ENCODE measurements around the gene ZNF888. TPM values are rescaled to one million over a fixed set of nuclear protein-coding genes. Genes with fewer than 3 reads are reported as not detected.

ZNF888 gene
- total and polyA plus RNA-seq, 2 experiments from 2014 or later, result 2.3 to 8.3 TPM

DNA sequence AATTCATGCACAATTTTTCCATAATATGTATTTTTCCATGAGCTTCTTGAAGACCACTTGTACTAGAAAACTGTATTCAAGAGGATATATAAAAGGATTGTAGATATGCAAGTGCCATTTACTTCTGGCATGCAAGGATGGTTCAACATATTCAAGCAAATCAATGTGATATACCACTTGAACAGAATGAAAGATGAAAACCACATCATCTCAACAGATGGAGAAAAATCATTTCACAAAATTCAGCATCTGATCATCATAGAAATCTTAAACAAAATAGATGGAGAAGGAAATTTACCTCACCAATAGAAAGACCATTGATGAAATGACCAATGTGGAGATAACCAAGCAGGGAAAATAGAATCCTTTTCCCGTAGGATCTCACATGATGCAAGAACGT is 44.5 kb upstream of the ZNF888 start (continued):
- TF ChIP-seq, protein P1, sequence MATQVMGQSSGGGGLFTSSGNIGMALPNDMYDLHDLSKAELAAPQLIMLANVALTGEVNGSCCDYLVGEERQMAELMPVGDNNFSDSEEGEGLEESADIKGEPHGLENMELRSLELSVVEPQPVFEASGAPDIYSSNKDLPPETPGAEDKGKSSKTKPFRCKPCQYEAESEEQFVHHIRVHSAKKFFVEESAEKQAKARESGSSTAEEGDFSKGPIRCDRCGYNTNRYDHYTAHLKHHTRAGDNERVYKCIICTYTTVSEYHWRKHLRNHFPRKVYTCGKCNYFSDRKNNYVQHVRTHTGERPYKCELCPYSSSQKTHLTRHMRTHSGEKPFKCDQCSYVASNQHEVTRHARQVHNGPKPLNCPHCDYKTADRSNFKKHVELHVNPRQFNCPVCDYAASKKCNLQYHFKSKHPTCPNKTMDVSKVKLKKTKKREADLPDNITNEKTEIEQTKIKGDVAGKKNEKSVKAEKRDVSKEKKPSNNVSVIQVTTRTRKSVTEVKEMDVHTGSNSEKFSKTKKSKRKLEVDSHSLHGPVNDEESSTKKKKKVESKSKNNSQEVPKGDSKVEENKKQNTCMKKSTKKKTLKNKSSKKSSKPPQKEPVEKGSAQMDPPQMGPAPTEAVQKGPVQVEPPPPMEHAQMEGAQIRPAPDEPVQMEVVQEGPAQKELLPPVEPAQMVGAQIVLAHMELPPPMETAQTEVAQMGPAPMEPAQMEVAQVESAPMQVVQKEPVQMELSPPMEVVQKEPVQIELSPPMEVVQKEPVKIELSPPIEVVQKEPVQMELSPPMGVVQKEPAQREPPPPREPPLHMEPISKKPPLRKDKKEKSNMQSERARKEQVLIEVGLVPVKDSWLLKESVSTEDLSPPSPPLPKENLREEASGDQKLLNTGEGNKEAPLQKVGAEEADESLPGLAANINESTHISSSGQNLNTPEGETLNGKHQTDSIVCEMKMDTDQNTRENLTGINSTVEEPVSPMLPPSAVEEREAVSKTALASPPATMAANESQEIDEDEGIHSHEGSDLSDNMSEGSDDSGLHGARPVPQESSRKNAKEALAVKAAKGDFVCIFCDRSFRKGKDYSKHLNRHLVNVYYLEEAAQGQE (IDR thresholded peaks at IDR 0.05; ENCODE audit: unreplicated experiment), result no peak
- TF ChIP-seq NANOG (IDR thresholded peaks at IDR 0.05; ENCODE audit: borderline replicate concordance), result no peak
- no peak for TF ChIP-seq JUNB (IDR thresholded peaks at IDR 0.05; ENCODE audit: unreplicated experiment)
- TF ChIP-seq, protein P2, sequence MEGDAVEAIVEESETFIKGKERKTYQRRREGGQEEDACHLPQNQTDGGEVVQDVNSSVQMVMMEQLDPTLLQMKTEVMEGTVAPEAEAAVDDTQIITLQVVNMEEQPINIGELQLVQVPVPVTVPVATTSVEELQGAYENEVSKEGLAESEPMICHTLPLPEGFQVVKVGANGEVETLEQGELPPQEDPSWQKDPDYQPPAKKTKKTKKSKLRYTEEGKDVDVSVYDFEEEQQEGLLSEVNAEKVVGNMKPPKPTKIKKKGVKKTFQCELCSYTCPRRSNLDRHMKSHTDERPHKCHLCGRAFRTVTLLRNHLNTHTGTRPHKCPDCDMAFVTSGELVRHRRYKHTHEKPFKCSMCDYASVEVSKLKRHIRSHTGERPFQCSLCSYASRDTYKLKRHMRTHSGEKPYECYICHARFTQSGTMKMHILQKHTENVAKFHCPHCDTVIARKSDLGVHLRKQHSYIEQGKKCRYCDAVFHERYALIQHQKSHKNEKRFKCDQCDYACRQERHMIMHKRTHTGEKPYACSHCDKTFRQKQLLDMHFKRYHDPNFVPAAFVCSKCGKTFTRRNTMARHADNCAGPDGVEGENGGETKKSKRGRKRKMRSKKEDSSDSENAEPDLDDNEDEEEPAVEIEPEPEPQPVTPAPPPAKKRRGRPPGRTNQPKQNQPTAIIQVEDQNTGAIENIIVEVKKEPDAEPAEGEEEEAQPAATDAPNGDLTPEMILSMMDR (conservative IDR thresholded peaks at IDR 0.05; ENCODE audit: low read depth in 2 of 2), result no peak

DNA sequence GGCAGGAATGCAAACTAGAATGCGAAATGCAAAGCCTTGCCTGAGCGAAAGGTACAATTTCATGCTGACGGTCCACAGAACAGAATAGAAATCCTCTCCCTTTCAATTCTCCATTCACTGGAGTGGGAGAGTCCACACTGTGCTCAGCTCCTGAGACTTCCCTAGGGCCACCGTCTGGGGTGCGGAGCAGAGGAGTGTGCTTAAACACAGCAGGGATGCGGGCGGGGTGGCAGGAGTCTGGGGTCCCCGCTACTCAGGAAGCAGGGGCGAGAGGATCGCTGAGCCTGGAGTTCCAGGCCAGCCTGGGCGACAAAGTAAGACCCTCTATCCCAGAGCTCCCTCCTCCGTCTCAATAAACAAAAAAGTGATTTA is 40.0 kb upstream of the ZNF888 start:
- ATAC-seq, result peak; percentile 57
- H3K9me3 Mint-ChIP-seq, result peaks cover 8% of the 10 kb centered on the region

More for the DNA sequence above, 40.0 kb upstream of the ZNF888 start:
- Mint-ChIP-seq H3K27me3 (ENCODE audit: insufficient read depth, low read depth, poor library complexity) (no peaks in the 10 kb centered on the region), H3K27ac (peak overlapping the region; percentile 91), H3K36me3 (ENCODE audit: low read depth) (peaks cover 9% of the 10 kb centered on the region; the same call in 2 of the 3 replicates), H3K4me3 (peak overlapping the region; percentile 98), H3K4me1 (peaks cover 17% of the 10 kb centered on the region)
- TF ChIP-seq, protein P1 (IDR thresholded peaks at IDR 0.05; ENCODE audit: unreplicated experiment), result no peak
- TF ChIP-seq, protein P2 (conservative IDR thresholded peaks at IDR 0.05; ENCODE audit: low read depth in 2 of 2), result peak in 1 of 2 experiments; percentile 40; a peak in 2 of 4 replicates
- Histone ChIP-seq H3K79me2 (replicated peaks; ENCODE audit: insufficient read depth) (peaks cover 28% of the 10 kb centered on the region), H3K4me1 (ENCODE audit: insufficient read depth) (peaks cover 17% of the 10 kb centered on the region), H3K4me2 (peak overlapping the region; percentile 85), H3K36me3 (ENCODE audit: insufficient read depth) (peaks cover 5% of the 10 kb centered on the region; the same call in 1 of the 2 replicates), H3K4me3 (peak overlapping the region; percentile 86), H4K20me1 (replicated peaks; ENCODE audit: insufficient read depth) (peaks cover 5% of the 10 kb centered on the region; the same call in 1 of the 2 replicates), H3K27me3 (ENCODE audit: insufficient read depth) (no peaks in the 10 kb centered on the region), H3F3A (replicated peaks; ENCODE audit: low read depth) (no peaks in the 10 kb centered on the region; the same call in 1 of the 2 replicates), H3K27ac (ENCODE audit: low read depth) (peak overlapping the region; percentile 75), H2AFZ (peak overlapping the region; percentile 82), H3K9me2 (ENCODE audit: insufficient read depth) (no peaks in the 10 kb centered on the region)
- DNase-seq (ENCODE audit: low spot score), result peak; percentile 53

All from GM23338 (cell line).